ENCODE measurements around the gene GNAT3.

GNAT3 gene

DNA sequence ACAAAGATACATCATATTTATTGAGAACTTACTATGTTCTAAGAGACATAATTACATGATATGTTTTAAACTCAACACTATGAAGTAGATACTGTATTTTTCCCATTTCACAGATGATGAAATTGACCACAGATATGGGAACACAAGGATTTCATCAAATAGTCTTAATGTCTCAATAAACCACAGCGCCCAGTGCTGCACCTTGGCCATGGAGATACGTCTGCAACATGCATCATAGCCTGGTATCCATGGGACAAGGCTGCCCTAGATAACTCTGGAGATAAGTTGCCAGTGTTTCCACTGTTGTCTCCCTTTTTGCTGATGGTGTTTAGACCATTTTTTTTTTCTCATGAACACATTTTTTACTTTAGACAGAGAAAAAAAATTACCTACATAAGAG, 97.5 kb downstream of the GNAT3 start:
- no peak for DNase-seq

DNA sequence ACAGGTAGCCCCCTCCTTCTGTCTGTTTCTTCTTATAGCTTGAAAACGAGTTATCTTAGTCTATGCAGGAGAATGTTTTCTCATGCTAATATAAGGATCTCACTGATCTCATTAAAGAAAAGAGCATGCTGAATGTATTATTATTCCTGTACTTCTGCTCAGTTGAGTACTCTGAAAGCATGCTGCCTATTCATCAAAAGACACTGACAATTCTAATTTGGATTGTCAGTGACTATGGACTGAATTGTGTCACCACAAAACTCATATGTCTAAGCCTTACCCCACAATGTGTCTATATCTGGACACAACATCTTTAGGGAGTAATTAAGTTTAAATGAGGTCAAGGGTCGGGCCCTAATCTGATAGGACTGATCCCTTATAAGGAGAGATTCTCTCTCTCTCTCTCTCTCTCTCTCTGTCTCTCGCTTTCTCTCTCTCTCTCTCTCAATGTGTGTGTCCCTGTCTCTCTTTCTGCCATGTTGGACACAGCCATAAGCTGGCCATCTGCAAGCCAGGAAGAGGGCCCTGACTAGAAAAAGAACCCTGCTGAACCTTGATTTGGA, 98.4 kb downstream of the GNAT3 start:
- DNase-seq: no peak

DNA sequence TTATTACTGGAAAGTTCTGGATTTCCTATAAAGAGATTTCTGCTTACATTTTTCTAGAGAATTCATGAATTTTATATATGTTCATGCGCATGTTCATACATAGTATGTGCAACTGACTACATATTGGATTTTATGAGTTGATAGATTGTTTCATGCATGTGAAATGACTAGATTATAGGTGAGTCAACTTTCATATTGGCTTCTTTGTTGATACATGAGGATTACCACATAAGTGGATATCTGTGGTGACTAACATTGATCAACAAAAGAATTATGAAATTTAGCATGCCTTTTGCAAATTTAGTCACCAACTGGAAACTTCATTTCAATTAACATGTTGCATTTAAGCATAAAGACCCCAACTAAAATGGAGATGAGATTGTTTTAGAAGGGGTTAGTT, 99.0 kb downstream of the GNAT3 start:
- no peak for DNase-seq

DNA sequence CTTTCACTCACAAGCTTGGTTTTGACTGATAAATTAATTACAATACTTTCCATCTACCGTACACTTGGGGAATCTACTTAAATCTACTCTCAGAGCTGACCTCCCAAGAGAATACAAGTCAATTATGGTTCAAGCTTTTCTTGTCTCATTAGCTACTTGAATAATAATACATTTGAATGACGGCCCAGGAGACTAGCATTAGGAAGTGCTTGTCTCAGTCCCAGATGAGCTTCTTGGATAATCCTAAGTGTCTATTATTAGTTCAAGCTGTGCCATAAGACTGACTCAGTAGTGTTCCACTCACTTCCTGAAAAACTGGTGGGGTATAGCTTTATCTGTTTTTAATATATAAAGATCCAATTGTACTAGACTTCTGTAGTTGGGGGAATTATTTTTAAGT, 100.2 kb downstream of the GNAT3 start:
- DNase-seq: no peak

DNA sequence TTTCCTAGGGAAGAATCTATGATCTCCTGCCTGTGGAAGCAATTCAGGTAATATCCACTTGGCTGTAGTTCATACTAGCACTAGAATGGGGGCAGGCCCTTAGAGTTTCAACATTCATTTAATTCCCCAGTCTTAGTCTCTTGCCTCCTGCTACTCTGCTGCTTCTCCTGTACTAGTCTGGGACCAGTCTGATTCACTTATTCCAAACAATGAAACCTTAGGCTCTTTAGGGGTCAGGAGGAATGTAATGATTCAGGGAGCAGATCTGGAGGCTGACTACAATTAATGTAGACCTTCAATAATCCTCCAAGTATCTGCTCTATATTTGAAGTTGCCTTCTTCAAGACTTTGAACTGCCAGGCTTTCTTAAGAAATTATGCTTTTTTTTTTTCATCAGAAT, 101.8 kb downstream of the GNAT3 start:
- no peak for DNase-seq

Measured in femur (tissue), 1 donor.